DND-41 (cell line): Measurements from ENCODE around the gene FAM161A.
"Not testable (repeated sequence)": the region's sequence is repeated elsewhere in the genome, so short reads cannot be mapped to it uniquely, and the experiment has no call there.

Experiments used
- ATAC-seq: fragments of 200-7000 bp; cut with Tn5 transposase; 3 replicates; pipeline ENCODE4 v1.9.1; 2021; ENCODE audit warnings: low read depth; ENCODE audit not compliant: insufficient read depth
- DNase-seq: peaks from one replicate; pipeline ENCODE4 v3.0.0-alpha.2; 2020
- H2AFZ ChIP-seq: 2 replicates; pipeline ENCODE4 v1.6.0; 2012; ENCODE audit warnings: low read depth, low read length
- H3K27ac ChIP-seq: 2 replicates; pipeline ENCODE4 v1.5.1; 2012; ENCODE audit warnings: low read length, inconsistent platforms
- H3K27me3 ChIP-seq: fragments of 200-600 bp; sonication (generic); 2 replicates; pipeline ENCODE4 v1.6.0; 2012; ENCODE audit warnings: low read length, mild to moderate bottlenecking, inconsistent platforms; ENCODE audit not compliant: insufficient read depth, poor library complexity
- H3K36me3 ChIP-seq: 2 replicates; pipeline ENCODE4 v1.5.1; 2012; ENCODE audit warnings: low read length, inconsistent platforms; ENCODE audit not compliant: insufficient read depth
- H3K4me1 ChIP-seq: 2 replicates; pipeline ENCODE4 v1.5.1; 2012; ENCODE audit warnings: mild to moderate bottlenecking, low read length; ENCODE audit not compliant: insufficient read depth
- H3K4me2 ChIP-seq: 2 replicates; pipeline ENCODE4 v1.6.0; 2012; ENCODE audit warnings: mild to moderate bottlenecking, moderate library complexity, low read length, inconsistent platforms; ENCODE audit not compliant: insufficient read depth
- H3K4me3 ChIP-seq, 2 experiments: fragments of 200-600 bp in 1 of 2; shearing (Covaris generic) in 1 of 2; 2 replicates each; pipeline ENCODE4 v1.5.1; 2012 to 2016; ENCODE audit warnings: inconsistent platforms in 2 of 2, low read length in 2 of 2, mild to moderate bottlenecking in 2 of 2, low read depth in 1 of 2, moderate library complexity in 1 of 2
- H3K79me2 ChIP-seq: 2 replicates; pipeline ENCODE4 v1.6.0; 2012; ENCODE audit warnings: low read length, inconsistent platforms; ENCODE audit not compliant: insufficient read depth
- H3K9ac ChIP-seq: 2 replicates; pipeline ENCODE4 v1.6.0; 2012; ENCODE audit warnings: low read depth, mild to moderate bottlenecking, inconsistent platforms, low read length, moderate library complexity
- H3K9me3 ChIP-seq: 2 replicates; pipeline ENCODE4 v1.5.1; 2012; ENCODE audit warnings: low read length, moderate library complexity, mild to moderate bottlenecking, inconsistent platforms; ENCODE audit not compliant: insufficient read depth, severe bottlenecking
- H4K20me1 ChIP-seq: 2 replicates; pipeline ENCODE4 v1.6.0; 2012; ENCODE audit warnings: low read length; ENCODE audit not compliant: insufficient read depth
- CTCF ChIP-seq: IDR thresholded peaks from 2 replicates; pipeline ENCODE4 v1.5.1; 2012; ENCODE audit warnings: borderline replicate concordance, low read length, moderate library complexity, mild to moderate bottlenecking; ENCODE audit not compliant: poor library complexity, severe bottlenecking; ENCODE audit errors: extremely low read depth
- EZH2 ChIP-seq: IDR thresholded peaks from 3 replicates; pipeline ENCODE4 v1.6.1; 2012; ENCODE audit warnings: borderline replicate concordance, low read depth, mild to moderate bottlenecking, moderate library complexity, low read length, inconsistent platforms; ENCODE audit not compliant: severe bottlenecking

Gene FAM161A

DNA sequence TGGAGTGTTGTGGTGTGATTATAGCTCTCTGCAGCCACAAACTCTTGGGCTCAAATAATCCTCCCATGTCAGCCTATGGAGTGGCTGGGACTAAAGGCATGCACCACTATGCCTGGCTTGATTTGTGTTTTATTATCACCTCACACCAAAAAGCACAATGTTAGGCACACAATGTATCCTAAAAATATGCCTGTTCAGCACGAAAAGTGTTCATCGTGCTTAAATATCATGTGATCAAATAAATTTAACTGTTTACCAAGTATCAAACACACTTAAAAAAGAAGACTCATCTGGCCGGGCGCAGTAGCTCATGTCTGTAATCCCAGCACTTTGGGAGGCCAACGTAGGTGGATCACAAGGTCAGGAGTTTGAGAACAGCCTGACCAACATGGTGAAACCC, 29.0 kb upstream of the FAM161A start:
- H3K27me3 ChIP-seq, result no peaks in the 10 kb centered on the region
- TF ChIP-seq EZH2 (no peak), CTCF (no peak)
- peaks cover 21% of the 10 kb centered on the region for H3K4me1 ChIP-seq
- ATAC-seq (no peak), DNase-seq (no peak)
- H3K4me2 ChIP-seq, result no peak overlapping the region
- H2AFZ ChIP-seq, result no peak overlapping the region
- no peak overlapping the region for H3K9ac ChIP-seq
- H3K9me3 ChIP-seq, result no peaks in the 10 kb centered on the region
- H4K20me1 ChIP-seq, result peaks cover 40% of the 10 kb centered on the region
- no peak overlapping the region for H3K4me3 ChIP-seq
- no peak overlapping the region for H3K27ac ChIP-seq
- H3K36me3 ChIP-seq, result peaks cover 98% of the 10 kb centered on the region
- H3K79me2 ChIP-seq, result peaks cover 72% of the 10 kb centered on the region

DNA sequence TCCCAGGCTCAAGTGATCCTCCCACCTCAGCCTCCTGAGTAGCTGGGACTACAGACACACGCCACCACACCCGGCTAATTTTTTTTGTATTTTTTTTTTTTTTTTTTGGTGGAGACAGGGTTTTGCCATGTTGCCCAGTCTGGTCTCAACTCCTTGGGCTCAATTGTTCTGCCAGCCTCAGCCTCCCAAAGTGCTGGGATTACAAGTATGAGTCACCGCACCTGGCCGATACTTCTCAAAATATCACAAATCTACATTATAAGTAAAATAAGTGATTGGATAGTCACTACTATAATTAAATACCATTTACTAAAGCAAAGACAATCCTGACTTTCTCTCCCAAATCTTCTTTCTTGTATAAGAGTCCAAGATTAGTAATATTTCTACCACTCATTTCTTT, 25.5 kb upstream of the FAM161A start:
- H3K27me3 ChIP-seq, H3K27ac ChIP-seq, H3K9ac ChIP-seq, H4K20me1 ChIP-seq, H3K9me3 ChIP-seq, DNase-seq, H3K4me3 ChIP-seq, H3K4me2 ChIP-seq, H3K4me1 ChIP-seq, H2AFZ ChIP-seq, ATAC-seq: not testable (repeated sequence)
- Histone ChIP-seq H3K36me3 (peaks cover 98% of the 10 kb centered on the region), H3K79me2 (peaks cover 48% of the 10 kb centered on the region)

DNA sequence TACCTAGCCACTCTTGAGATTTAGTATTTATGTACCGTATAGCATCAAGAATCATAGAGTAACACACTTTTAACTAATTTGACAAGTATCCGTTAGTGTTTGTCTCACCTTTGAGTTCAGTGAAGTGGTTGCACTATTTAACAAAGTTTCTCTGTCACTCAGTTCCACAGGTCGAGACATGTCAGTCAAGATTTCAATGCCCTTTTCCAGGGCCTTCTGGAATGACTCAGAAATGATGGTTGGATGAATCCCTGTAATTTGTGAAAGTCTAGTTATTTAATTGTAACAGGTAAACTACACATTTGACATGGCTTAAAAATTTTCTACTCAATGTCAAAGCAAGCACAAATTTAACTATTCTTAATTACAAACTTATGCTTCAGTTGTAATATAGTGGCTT, 24.9 kb upstream of the FAM161A start:
- H3K36me3 ChIP-seq, result peaks cover 98% of the 10 kb centered on the region
- H3K4me3 ChIP-seq, result no peak overlapping the region
- no peak for TF ChIP-seq CTCF
- no peaks in the 10 kb centered on the region for H3K27me3 ChIP-seq
- H3K4me2 ChIP-seq, result no peak overlapping the region
- no peak overlapping the region for H3K9ac ChIP-seq
- DNase-seq (no peak), ATAC-seq (no peak)
- no peak overlapping the region for H2AFZ ChIP-seq
- H3K4me1 ChIP-seq, result no peaks in the 10 kb centered on the region
- no peaks in the 10 kb centered on the region for H3K9me3 ChIP-seq
- H4K20me1 ChIP-seq, result peaks cover 4% of the 10 kb centered on the region; the same call in 1 of the 2 replicates
- peaks cover 48% of the 10 kb centered on the region for H3K79me2 ChIP-seq
- H3K27ac ChIP-seq, result no peak overlapping the region

DNA sequence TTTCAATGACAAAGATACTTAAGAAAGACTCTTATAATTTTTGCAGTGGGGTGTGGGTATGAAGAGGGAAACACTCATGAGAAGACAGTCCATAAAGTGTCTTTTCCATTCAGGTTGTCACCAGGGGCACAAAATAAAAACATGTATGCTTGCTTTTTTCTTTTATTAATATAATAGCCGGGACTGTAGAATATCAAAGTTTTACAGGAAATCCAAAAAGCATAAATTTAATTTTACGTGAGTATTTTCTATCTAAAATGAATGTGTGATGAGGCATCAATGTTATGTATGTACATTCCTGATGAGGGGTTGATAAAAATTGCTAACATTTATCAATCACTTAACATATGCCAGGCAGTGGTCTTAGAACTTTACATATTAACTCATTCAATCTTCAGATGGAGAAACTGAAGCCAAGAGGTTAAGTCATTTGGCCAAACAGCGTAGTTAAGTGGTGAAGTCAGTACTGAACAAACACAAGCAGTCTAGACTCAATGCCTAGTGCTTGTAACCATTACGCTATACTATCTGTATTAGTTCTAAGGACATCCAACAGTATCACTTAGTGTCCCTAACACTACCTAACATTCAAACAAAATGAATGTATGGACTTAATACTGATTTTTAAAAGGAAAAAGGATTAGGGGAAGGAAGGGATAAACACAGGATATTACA, 23.8 kb upstream of the FAM161A start:
- Histone ChIP-seq H3K9me3 (no peaks in the 10 kb centered on the region), H3K79me2 (peaks cover 39% of the 10 kb centered on the region), H3K27me3 (no peaks in the 10 kb centered on the region), H3K36me3 (peaks cover 98% of the 10 kb centered on the region), H2AFZ (no peak overlapping the region), H3K4me2 (no peak overlapping the region), H3K4me1 (no peaks in the 10 kb centered on the region), H3K27ac (no peak overlapping the region), H3K4me3 (no peak overlapping the region), H4K20me1 (peaks cover under 1% of the 10 kb centered on the region; the same call in 1 of the 2 replicates), H3K9ac (no peak overlapping the region)
- no peak for DNase-seq
- TF ChIP-seq EZH2 (no peak), CTCF (no peak)
- ATAC-seq, result no peak
